Testis (tissue), 2 donors: ENCODE results near the gene NPAS3.

Experiments used
- CTCF ChIP-seq, 3 experiments: fragments of 450-650 bp in 2 of 3; fragments of 200-600 bp in 1 of 3; sonication (generic) in 1 of 3; IDR thresholded peaks; one replicate each; pipeline ENCODE4 v1.5.1; 2016 to 2019; ENCODE audit warnings: antibody characterized with exemption in 3 of 3, mild to moderate bottlenecking in 2 of 3, moderate library complexity in 1 of 3
- POLR2A ChIP-seq: fragments of 450-650 bp; IDR thresholded peaks from one replicate; pipeline ENCODE4 v1.6.1; 2017; ENCODE audit warnings: antibody characterized with exemption, mild to moderate bottlenecking, moderate library complexity

GRCh38 chr14:33045760-33046159 is 107.1 kb downstream of the NPAS3 start:
- TF ChIP-seq CTCF (IDR thresholded peaks at IDR 0.05) (no peak), POLR2A (no peak)
